Esophagus muscularis mucosa (tissue), 3 donors: ENCODE results near the gene ZNF254.

Experiments used
- CTCF ChIP-seq, 3 experiments: fragments of 200-600 bp in 2 of 3; fragments of 450-650 bp in 1 of 3; sonication (generic) in 2 of 3; IDR thresholded peaks; one replicate each; pipeline ENCODE4 v1.5.1; 2017 to 2019; ENCODE audit warnings: antibody characterized with exemption in 3 of 3, mild to moderate bottlenecking in 2 of 3, moderate library complexity in 1 of 3
- EP300 ChIP-seq: sonication (generic); formaldehyde crosslinking; IDR thresholded peaks from one replicate; pipeline ENCODE4 v1.6.1; 2017; ENCODE audit warnings: antibody characterized with exemption

DNA sequence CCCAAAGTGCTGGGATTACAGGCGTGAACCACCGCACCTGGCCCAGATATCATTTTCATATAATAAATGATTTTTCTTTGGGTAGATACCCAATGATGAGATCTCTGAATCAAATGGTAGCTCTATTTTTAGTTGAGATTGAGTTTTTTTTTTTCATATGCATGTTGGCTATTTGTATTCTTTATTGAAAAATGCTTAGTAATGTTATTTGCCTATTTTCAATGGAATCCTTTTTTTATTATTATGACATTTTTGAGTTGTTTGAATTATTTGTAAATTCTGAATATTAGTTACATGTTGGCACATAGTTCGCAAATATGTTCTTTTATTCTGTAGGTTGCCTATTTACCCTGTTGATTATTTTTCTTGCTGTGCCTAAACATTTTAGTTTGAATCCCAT, 55.8 kb downstream of the ZNF254 start:
- TF ChIP-seq CTCF (IDR thresholded peaks at IDR 0.05) (no peak), EP300 (no peak)
